ENCODE results near the gene FGG. TPM values are rescaled to one million over a fixed set of nuclear protein-coding genes. Genes with fewer than 3 reads are reported as not detected.

Gene FGG
- total RNA-seq, 1 donor from 2014 or later = 515 TPM

DNA sequence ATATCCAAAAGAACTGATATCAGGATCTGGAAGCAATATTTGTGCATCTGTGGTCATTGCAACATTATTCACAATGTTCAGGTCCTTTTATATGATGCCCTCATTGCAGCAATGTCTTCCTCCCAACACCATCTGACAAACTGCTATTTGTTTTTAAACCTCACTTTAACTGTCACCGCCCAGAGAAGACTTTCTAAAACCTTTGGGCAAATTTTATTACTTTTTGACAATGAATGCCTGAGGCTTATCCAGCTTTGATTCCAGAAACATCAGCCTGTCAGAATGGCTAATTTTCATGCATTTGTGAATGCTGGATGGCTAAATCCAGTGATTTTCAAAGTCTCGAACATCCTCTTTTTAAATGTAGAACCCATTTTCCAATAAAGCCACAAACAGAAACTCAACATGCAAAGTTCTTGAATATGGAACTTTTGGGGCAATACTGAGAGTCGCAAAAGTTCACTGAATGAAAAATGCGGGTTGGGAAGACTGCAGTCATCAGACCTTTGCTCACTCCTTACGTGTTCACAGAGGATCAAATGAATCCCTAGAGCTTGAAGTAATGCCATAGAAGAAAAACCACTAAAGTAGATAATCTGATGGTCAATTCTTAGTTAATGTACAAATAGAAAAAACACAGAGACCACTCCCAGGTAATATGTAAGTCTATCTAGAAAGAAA is 39.1 kb downstream of the FGG start:
- intact Hi-C loops (cut with DNase I) = no loop called here
- H3K27ac ChIP-seq = no peak overlapping the region
- no peaks in the 10 kb centered on the region for H3K9me3 ChIP-seq
- H3K36me3 ChIP-seq = no peaks in the 10 kb centered on the region
- TF ChIP-seq, protein P1, sequence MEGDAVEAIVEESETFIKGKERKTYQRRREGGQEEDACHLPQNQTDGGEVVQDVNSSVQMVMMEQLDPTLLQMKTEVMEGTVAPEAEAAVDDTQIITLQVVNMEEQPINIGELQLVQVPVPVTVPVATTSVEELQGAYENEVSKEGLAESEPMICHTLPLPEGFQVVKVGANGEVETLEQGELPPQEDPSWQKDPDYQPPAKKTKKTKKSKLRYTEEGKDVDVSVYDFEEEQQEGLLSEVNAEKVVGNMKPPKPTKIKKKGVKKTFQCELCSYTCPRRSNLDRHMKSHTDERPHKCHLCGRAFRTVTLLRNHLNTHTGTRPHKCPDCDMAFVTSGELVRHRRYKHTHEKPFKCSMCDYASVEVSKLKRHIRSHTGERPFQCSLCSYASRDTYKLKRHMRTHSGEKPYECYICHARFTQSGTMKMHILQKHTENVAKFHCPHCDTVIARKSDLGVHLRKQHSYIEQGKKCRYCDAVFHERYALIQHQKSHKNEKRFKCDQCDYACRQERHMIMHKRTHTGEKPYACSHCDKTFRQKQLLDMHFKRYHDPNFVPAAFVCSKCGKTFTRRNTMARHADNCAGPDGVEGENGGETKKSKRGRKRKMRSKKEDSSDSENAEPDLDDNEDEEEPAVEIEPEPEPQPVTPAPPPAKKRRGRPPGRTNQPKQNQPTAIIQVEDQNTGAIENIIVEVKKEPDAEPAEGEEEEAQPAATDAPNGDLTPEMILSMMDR (IDR thresholded peaks at IDR 0.05) = no peak
- ATAC-seq (no peak), DNase-seq (no peak)
- peaks cover 9% of the 10 kb centered on the region for H3K27me3 ChIP-seq
- no peak overlapping the region for H3K4me3 ChIP-seq
- H3K4me1 ChIP-seq = no peaks in the 10 kb centered on the region

DNA sequence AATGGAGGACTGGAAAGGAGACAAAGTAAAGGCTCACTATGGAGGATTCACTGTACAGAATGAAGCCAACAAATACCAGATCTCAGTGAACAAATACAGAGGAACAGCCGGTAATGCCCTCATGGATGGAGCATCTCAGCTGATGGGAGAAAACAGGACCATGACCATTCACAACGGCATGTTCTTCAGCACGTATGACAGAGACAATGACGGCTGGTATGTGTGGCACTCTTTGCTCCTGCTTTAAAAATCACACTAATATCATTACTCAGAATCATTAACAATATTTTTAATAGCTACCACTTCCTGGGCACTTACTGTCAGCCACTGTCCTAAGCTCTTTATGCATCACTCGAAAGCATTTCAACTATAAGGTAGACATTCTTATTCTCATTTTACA is 42.9 kb downstream of the FGG start:
- TF ChIP-seq, protein P1 (IDR thresholded peaks at IDR 0.05) = no peak
- intact Hi-C loops (cut with DNase I) = no loop called here
- no peaks in the 10 kb centered on the region for H3K27me3 ChIP-seq
- DNase-seq (no peak), ATAC-seq (no peak)
- no peaks in the 10 kb centered on the region for H3K4me1 ChIP-seq
- no peaks in the 10 kb centered on the region for H3K9me3 ChIP-seq
- no peak overlapping the region for H3K27ac ChIP-seq
- no peak overlapping the region for H3K4me3 ChIP-seq
- no peaks in the 10 kb centered on the region for H3K36me3 ChIP-seq

DNA sequence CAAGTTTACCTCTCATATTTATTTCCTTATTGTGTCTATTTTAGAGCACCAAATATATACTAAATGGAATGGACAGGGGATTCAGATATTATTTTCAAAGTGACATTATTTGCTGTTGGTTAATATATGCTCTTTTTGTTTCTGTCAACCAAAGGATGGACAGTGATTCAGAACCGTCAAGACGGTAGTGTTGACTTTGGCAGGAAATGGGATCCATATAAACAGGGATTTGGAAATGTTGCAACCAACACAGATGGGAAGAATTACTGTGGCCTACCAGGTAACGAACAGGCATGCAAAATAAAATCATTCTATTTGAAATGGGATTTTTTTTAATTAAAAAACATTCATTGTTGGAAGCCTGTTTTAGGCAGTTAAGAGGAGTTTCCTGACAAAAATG is 43.4 kb downstream of the FGG start:
- H3K4me3 ChIP-seq = no peak overlapping the region
- no peaks in the 10 kb centered on the region for H3K27me3 ChIP-seq
- no peaks in the 10 kb centered on the region for H3K9me3 ChIP-seq
- no peak overlapping the region for H3K27ac ChIP-seq
- TF ChIP-seq, protein P1 (IDR thresholded peaks at IDR 0.05) = no peak
- intact Hi-C loops (cut with DNase I) = no loop called here
- H3K4me1 ChIP-seq = no peaks in the 10 kb centered on the region
- H3K36me3 ChIP-seq = no peaks in the 10 kb centered on the region
- ATAC-seq (no peak), DNase-seq (no peak)

DNA sequence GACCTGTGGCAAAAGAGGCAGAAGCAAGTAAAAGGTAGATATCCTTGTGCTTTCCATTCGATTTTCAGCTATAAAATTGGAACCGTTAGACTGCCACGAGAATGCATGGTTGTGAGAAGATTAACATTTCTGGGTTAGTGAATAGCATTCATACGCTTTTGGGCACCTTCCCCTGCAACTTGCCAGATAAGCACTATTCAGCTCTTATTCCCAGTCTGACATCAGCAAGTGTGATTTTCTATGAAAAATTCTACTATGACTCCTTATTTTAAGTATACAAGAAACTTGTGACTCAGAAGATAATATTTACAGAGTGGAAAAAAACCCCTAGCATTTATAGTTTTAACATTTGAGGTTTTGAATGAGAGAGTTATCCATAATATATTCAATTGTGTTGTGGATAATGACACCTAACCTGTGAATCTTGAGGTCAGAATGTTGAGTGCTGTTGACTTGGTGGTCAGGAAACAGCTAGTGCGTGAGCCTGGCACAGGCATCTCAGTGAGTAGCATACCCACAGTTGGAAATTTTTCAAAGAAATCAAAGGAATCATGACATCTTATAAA is 45.7 kb downstream of the FGG start:
- ATAC-seq (no peak), DNase-seq (no peak)
- no peak overlapping the region for H3K27ac ChIP-seq
- H3K9me3 ChIP-seq = no peaks in the 10 kb centered on the region
- H3K27me3 ChIP-seq = no peaks in the 10 kb centered on the region
- no peaks in the 10 kb centered on the region for H3K4me1 ChIP-seq
- H3K36me3 ChIP-seq = no peaks in the 10 kb centered on the region
- TF ChIP-seq, protein P1 (IDR thresholded peaks at IDR 0.05) = no peak
- H3K4me3 ChIP-seq = no peak overlapping the region
- intact Hi-C loops (cut with DNase I) = no loop called here

DNA sequence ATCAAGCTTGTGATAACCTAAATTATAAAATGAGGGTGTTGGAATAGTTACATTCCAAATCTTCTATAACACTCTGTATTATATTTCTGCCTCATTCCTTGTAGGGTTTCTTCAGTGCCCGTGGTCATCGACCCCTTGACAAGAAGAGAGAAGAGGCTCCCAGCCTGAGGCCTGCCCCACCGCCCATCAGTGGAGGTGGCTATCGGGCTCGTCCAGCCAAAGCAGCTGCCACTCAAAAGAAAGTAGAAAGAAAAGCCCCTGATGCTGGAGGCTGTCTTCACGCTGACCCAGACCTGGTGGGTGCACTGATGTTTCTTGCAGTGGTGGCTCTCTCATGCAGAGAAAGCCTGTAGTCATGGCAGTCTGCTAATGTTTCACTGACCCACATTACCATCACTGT is 46.8 kb downstream of the FGG start:
- no peak for DNase-seq
- H3K27ac ChIP-seq = no peak overlapping the region
- H3K9me3 ChIP-seq = no peaks in the 10 kb centered on the region
- ATAC-seq = no peak
- no peaks in the 10 kb centered on the region for H3K27me3 ChIP-seq
- no peaks in the 10 kb centered on the region for H3K36me3 ChIP-seq
- no peaks in the 10 kb centered on the region for H3K4me1 ChIP-seq
- TF ChIP-seq, protein P1 (IDR thresholded peaks at IDR 0.05) = no peak
- no peak overlapping the region for H3K4me3 ChIP-seq
- intact Hi-C loops (cut with DNase I) = no loop called here
